NCI-H510A (cell line): Measurements from ENCODE around the gene CBFB.
"Not testable (repeated sequence)": the region's sequence is repeated elsewhere in the genome, so short reads cannot be mapped to it uniquely, and the experiment has no call there.

ENCODE experiments used
- DNase-seq: peaks from one replicate; lab custom pipeline; 2025; lab: John Stamatoyannopoulos, UW

The CBFB gene

GRCh38 chr16:67041520-67041919 lies 12.6 kb downstream of the CBFB start:
- DNase-seq, result not testable (repeated sequence)

- no peak for DNase-seq
Observed at GRCh38 chr16:67043420-67043819, 14.5 kb downstream of the CBFB start.

GRCh38 chr16:67050796-67051195 lies 21.8 kb downstream of the CBFB start:
- no peak for DNase-seq

- no peak for DNase-seq
Observed at GRCh38 chr16:67052399-67052798, 23.4 kb downstream of the CBFB start.

- DNase-seq, result no peak
Observed at GRCh38 chr16:67053767-67054334, 24.9 kb downstream of the CBFB start.

GRCh38 chr16:67054901-67055300 lies 26.0 kb downstream of the CBFB start:
- no peak for DNase-seq

- no peak for DNase-seq
Observed at GRCh38 chr16:67055712-67056487, 27.0 kb downstream of the CBFB start.

GRCh38 chr16:67063008-67063407 lies 34.1 kb downstream of the CBFB start:
- DNase-seq, result no peak

- DNase-seq, result no peak
Observed at GRCh38 chr16:67068212-67068753, 39.3 kb downstream of the CBFB start.

GRCh38 chr16:67071476-67072048 lies 42.6 kb downstream of the CBFB start:
- no peak for DNase-seq

- no peak for DNase-seq
Observed at GRCh38 chr16:67075331-67075730, 46.4 kb downstream of the CBFB start.

GRCh38 chr16:67077871-67078270 lies 48.9 kb downstream of the CBFB start:
- DNase-seq, result no peak

GRCh38 chr16:67082100-67082499 lies 53.2 kb downstream of the CBFB start:
- no peak for DNase-seq

GRCh38 chr16:67082891-67083290 lies 53.9 kb downstream of the CBFB start:
- no peak for DNase-seq

- DNase-seq, result no peak
Observed at GRCh38 chr16:67084345-67085028, 55.5 kb downstream of the CBFB start.

GRCh38 chr16:67086822-67087221 lies 57.9 kb downstream of the CBFB start:
- DNase-seq, result no peak

GRCh38 chr16:67087291-67087690 lies 58.3 kb downstream of the CBFB start:
- no peak for DNase-seq

GRCh38 chr16:67087803-67088202 lies 58.9 kb downstream of the CBFB start:
- DNase-seq, result no peak

- DNase-seq, result no peak
Observed at GRCh38 chr16:67088551-67088950, 59.6 kb downstream of the CBFB start.

GRCh38 chr16:67089101-67089500 lies 60.2 kb downstream of the CBFB start:
- no peak for DNase-seq

GRCh38 chr16:67091906-67092566 lies 63.1 kb downstream of the CBFB start:
- no peak for DNase-seq

- no peak for DNase-seq
Observed at GRCh38 chr16:67093098-67093726, 64.3 kb downstream of the CBFB start.
